Measurements from ENCODE around the gene DIP2A.

DIP2A gene

DNA sequence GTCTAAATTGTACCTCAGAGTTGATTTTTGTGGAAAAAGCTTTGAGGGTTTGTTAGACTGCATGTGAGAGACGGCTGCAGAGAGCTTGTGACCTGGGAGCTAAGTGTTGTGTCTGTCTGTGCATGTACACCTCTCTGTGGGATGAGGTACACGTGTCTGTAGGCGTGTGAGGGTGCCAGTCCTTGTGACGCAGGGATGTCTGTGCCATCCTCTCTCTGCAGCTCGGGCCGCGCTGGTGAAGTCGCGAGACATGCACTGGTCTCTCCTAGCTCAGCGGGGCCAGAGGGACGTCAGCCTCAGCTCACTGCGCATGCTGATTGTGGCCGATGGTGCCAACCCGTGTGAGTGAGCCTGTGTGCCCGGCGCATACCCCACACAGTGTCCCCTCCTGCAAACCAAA, 79.6 kb downstream of the DIP2A start:
- TF ChIP-seq, protein P1, sequence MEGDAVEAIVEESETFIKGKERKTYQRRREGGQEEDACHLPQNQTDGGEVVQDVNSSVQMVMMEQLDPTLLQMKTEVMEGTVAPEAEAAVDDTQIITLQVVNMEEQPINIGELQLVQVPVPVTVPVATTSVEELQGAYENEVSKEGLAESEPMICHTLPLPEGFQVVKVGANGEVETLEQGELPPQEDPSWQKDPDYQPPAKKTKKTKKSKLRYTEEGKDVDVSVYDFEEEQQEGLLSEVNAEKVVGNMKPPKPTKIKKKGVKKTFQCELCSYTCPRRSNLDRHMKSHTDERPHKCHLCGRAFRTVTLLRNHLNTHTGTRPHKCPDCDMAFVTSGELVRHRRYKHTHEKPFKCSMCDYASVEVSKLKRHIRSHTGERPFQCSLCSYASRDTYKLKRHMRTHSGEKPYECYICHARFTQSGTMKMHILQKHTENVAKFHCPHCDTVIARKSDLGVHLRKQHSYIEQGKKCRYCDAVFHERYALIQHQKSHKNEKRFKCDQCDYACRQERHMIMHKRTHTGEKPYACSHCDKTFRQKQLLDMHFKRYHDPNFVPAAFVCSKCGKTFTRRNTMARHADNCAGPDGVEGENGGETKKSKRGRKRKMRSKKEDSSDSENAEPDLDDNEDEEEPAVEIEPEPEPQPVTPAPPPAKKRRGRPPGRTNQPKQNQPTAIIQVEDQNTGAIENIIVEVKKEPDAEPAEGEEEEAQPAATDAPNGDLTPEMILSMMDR (IDR thresholded peaks at IDR 0.05; ENCODE audit: extremely low read depth, missing control alignments), result no peak
- DNase-seq (ENCODE audit: low spot score), result no peak

DNA sequence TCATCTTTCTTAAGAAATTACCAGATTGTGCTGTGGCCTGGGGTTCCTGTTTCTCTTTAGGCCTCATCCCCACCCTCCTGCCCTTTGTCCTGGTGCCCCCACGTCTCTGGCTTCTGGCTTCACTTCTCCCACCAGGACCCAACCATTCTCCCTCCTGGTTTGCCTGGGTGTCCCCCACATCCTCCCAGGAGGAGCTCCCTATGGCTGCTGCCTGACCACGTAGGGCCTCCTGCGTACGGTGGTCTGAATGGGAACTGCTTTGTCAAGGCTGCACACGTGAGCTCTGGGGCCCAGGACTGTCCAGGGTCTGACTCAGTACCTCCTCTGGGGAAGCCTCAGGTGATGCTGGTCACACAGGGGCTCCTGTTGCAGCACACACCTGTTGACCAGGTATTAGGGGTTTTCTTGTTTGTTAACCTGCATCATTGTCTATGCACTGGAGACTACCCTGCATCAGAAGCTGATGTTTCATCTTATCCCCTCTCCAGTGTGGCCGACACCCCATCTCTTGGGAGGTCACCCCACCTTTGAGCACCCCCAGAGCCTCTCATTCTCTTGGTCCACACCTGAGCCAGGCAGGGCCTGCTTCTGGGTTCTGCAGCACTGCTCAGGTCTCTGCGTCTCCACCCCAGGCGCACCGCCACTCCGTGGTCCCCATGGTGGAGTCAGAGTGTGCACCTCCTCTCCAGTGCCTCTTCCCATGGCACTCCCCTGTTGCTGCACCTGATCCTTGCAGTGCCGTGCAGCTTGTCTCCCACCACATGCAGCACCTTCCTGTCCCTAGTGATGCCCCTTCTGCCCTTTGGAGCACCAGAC, 80.4 kb downstream of the DIP2A start:
- TF ChIP-seq, protein P1 (IDR thresholded peaks at IDR 0.05; ENCODE audit: extremely low read depth, missing control alignments), result no peak
- DNase-seq (ENCODE audit: low spot score), result no peak

GRCh38 chr21:46540087-46540710, 81.5 kb downstream of the DIP2A start:
- peak; percentile 6 for DNase-seq (ENCODE audit: low spot score)
- TF ChIP-seq, protein P1 (IDR thresholded peaks at IDR 0.05; ENCODE audit: extremely low read depth, missing control alignments), result no peak

DNA sequence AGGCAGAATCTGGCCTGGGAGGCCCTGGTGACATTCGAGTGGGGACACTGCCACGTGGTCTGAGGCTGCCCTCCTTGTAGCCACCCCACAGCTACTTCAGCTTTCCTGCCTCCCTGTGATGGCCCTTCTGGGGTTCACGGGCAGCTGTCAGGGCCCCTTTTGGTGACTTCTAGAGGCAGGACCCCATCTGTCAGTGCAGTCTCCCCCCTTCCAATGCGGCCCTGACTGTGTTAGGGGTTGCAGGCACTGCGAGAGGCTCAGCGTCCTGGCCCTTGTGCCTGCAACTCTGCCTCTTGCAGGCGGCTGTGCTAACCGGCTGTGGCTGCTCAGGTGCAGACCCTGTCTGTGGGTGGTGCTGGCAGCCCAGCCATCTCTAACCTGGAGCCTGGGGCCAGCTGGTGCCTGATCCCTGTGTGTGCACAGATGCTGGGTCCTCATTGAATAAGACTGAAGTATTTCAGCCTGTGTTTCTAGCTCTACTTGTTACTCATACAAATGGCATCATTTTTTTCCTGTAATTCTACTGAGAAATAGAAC, 84.0 kb downstream of the DIP2A start:
- no peak for DNase-seq (ENCODE audit: low spot score)

GRCh38 chr21:46543306-46543705, 84.6 kb downstream of the DIP2A start:
- TF ChIP-seq, protein P1 (IDR thresholded peaks at IDR 0.05; ENCODE audit: extremely low read depth, missing control alignments), result no peak
- DNase-seq (ENCODE audit: low spot score), result no peak

More for the DNA sequence above, 84.0 kb downstream of the DIP2A start:
- TF ChIP-seq, protein P1 (IDR thresholded peaks at IDR 0.05; ENCODE audit: extremely low read depth, missing control alignments), result no peak

DNA sequence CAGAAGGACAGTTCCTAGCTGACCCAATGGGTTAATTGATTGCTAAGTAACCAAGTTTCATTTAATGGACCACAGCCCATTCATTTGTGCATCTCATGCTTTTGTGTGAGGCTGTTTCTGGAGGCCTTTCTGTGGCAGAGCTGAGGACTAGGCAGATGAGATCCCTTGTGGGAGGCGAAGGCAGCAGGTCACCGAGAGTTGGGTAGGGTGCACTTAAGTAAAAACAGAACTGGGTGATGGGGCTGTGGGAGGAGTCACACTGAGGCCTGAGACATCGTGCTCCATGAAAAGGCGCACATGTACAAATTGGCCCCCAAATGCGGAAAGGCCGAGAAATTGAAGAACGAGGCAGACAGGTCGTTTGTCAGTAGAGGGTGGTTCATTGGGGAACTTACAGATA, 85.3 kb downstream of the DIP2A start:
- DNase-seq (ENCODE audit: low spot score), result no peak
- TF ChIP-seq, protein P1 (IDR thresholded peaks at IDR 0.05; ENCODE audit: extremely low read depth, missing control alignments), result no peak

DNA sequence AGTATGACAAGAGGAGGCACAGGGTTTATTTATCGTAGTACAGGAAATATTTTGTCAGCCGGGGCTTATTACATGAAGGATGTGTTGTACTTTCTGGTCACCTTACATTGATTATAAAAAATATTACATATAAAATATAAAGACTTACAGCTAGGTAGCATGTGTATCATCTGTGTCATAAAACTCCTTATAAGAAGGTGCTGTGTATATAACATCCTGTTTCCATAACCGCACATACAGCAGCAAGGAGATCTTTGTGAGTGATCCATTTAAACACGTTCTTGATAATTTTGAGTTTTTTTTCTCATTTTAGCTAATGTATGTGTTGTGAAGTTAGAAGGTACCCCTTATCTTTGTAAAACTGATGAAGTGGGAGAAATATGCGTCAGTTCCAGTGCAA, 86.1 kb downstream of the DIP2A start:
- no peak for DNase-seq (ENCODE audit: low spot score)
- TF ChIP-seq, protein P1 (IDR thresholded peaks at IDR 0.05; ENCODE audit: extremely low read depth, missing control alignments), result no peak

Data from GM20000 (cell line).